ENCODE measurements around the gene UXS1.
"Not testable (repeated sequence)": the region's sequence is repeated elsewhere in the genome, so short reads cannot be mapped to it uniquely, and the experiment has no call there.

UXS1 gene

GRCh38 chr2:106140113-106140512 is 54.0 kb downstream of the UXS1 start:
- DNase-seq (ENCODE audit: low read depth, low spot score) = no peak
- TF ChIP-seq YY1 (IDR thresholded peaks at IDR 0.05; ENCODE audit: insufficient read depth, insufficient read length) (no peak), SUZ12 (IDR thresholded peaks at IDR 0.05; ENCODE audit: extremely low read depth, insufficient read depth, insufficient read length) (no peak), ZNF274 (IDR thresholded peaks at IDR 0.05; ENCODE audit: low read depth, low read length) (no peak)
- no peaks in the 10 kb centered on the region for H3K27me3 ChIP-seq (ENCODE audit: insufficient read depth, insufficient read length)
- peaks cover 5% of the 10 kb centered on the region for H3K4me1 ChIP-seq (ENCODE audit: insufficient read depth, insufficient read length)
- H3K4me3 ChIP-seq (ENCODE audit: insufficient read length, low read depth) = no peak overlapping the region
- H3K9ac ChIP-seq (ENCODE audit: insufficient read length, low read depth) = no peak overlapping the region
- peaks cover 40% of the 10 kb centered on the region for H3K36me3 ChIP-seq (ENCODE audit: insufficient read depth, insufficient read length, low read length)
- H3K9me3 ChIP-seq (ENCODE audit: insufficient read depth, low read length) = no peaks in the 10 kb centered on the region

- H3K27me3 ChIP-seq (ENCODE audit: insufficient read depth, insufficient read length) = no peaks in the 10 kb centered on the region
- peaks cover 4% of the 10 kb centered on the region for H3K4me1 ChIP-seq (ENCODE audit: insufficient read depth, insufficient read length)
- no peaks in the 10 kb centered on the region for H3K9me3 ChIP-seq (ENCODE audit: insufficient read depth, low read length)
- TF ChIP-seq ZNF274 (IDR thresholded peaks at IDR 0.05; ENCODE audit: low read depth, low read length) (no peak), SUZ12 (IDR thresholded peaks at IDR 0.05; ENCODE audit: extremely low read depth, insufficient read depth, insufficient read length) (no peak), YY1 (IDR thresholded peaks at IDR 0.05; ENCODE audit: insufficient read depth, insufficient read length) (no peak)
- no peak overlapping the region for H3K4me3 ChIP-seq (ENCODE audit: insufficient read length, low read depth)
- no peak for DNase-seq (ENCODE audit: low read depth, low spot score)
- peaks cover 33% of the 10 kb centered on the region for H3K36me3 ChIP-seq (ENCODE audit: insufficient read depth, insufficient read length, low read length)
- H3K9ac ChIP-seq (ENCODE audit: insufficient read length, low read depth) = no peak overlapping the region
Measured at GRCh38 chr2:106139238-106139935, 54.7 kb downstream of the UXS1 start.

GRCh38 chr2:106138543-106139237 is 55.4 kb downstream of the UXS1 start:
- no peaks in the 10 kb centered on the region for H3K27me3 ChIP-seq (ENCODE audit: insufficient read depth, insufficient read length)
- H3K4me1 ChIP-seq (ENCODE audit: insufficient read depth, insufficient read length) = peaks cover under 1% of the 10 kb centered on the region
- peaks cover 33% of the 10 kb centered on the region for H3K36me3 ChIP-seq (ENCODE audit: insufficient read depth, insufficient read length, low read length)
- H3K4me3 ChIP-seq (ENCODE audit: insufficient read length, low read depth) = no peak overlapping the region
- no peak overlapping the region for H3K9ac ChIP-seq (ENCODE audit: insufficient read length, low read depth)
- no peak for DNase-seq (ENCODE audit: low read depth, low spot score)
- TF ChIP-seq ZNF274 (IDR thresholded peaks at IDR 0.05; ENCODE audit: low read depth, low read length) (no peak), SUZ12 (IDR thresholded peaks at IDR 0.05; ENCODE audit: extremely low read depth, insufficient read depth, insufficient read length) (no peak), YY1 (IDR thresholded peaks at IDR 0.05; ENCODE audit: insufficient read depth, insufficient read length) (no peak)
- no peaks in the 10 kb centered on the region for H3K9me3 ChIP-seq (ENCODE audit: insufficient read depth, low read length)

- H3K27me3 ChIP-seq (ENCODE audit: insufficient read depth, insufficient read length) = no peaks in the 10 kb centered on the region
- TF ChIP-seq ZNF274 (IDR thresholded peaks at IDR 0.05; ENCODE audit: low read depth, low read length) = no peak
- TF ChIP-seq YY1 (IDR thresholded peaks at IDR 0.05; ENCODE audit: insufficient read depth, insufficient read length) = no peak
- TF ChIP-seq SUZ12 (IDR thresholded peaks at IDR 0.05; ENCODE audit: extremely low read depth, insufficient read depth, insufficient read length) = no peak
Measured at GRCh38 chr2:106137731-106138521, 56.2 kb downstream of the UXS1 start.

GRCh38 chr2:106131192-106131591 is 62.9 kb downstream of the UXS1 start:
- H3K27me3 ChIP-seq (ENCODE audit: insufficient read depth, insufficient read length); H3K4me1 ChIP-seq (ENCODE audit: insufficient read depth, insufficient read length); H3K9ac ChIP-seq (ENCODE audit: insufficient read length, low read depth); H3K4me3 ChIP-seq (ENCODE audit: insufficient read length, low read depth); DNase-seq (ENCODE audit: low read depth, low spot score): not testable (repeated sequence)
- H3K9me3 ChIP-seq (ENCODE audit: insufficient read depth, low read length) = 0 out of 2 replicates have a peak, but pooled peaks cover 10% of the 10 kb centered on the region
- H3K36me3 ChIP-seq (ENCODE audit: insufficient read depth, insufficient read length, low read length) = peaks cover 22% of the 10 kb centered on the region

More at GRCh38 chr2:106137731-106138521, 56.2 kb downstream of the UXS1 start:
- no peaks in the 10 kb centered on the region for H3K4me1 ChIP-seq (ENCODE audit: insufficient read depth, insufficient read length)
- no peaks in the 10 kb centered on the region for H3K9me3 ChIP-seq (ENCODE audit: insufficient read depth, low read length)
- no peak overlapping the region for H3K4me3 ChIP-seq (ENCODE audit: insufficient read length, low read depth)
- peaks cover 33% of the 10 kb centered on the region for H3K36me3 ChIP-seq (ENCODE audit: insufficient read depth, insufficient read length, low read length)
- DNase-seq (ENCODE audit: low read depth, low spot score) = no peak
- H3K9ac ChIP-seq (ENCODE audit: insufficient read length, low read depth) = no peak overlapping the region

GRCh38 chr2:106130251-106130998 is 63.7 kb downstream of the UXS1 start:
- 0 out of 2 replicates have a peak, but pooled peaks cover 10% of the 10 kb centered on the region for H3K9me3 ChIP-seq (ENCODE audit: insufficient read depth, low read length)
- peaks cover 5% of the 10 kb centered on the region for H3K4me1 ChIP-seq (ENCODE audit: insufficient read depth, insufficient read length)
- DNase-seq (ENCODE audit: low read depth, low spot score) = no peak
- no peaks in the 10 kb centered on the region for H3K27me3 ChIP-seq (ENCODE audit: insufficient read depth, insufficient read length)
- peak overlapping the region; percentile 17 for H3K9ac ChIP-seq (ENCODE audit: insufficient read length, low read depth)
- no peak for TF ChIP-seq SUZ12 (IDR thresholded peaks at IDR 0.05; ENCODE audit: extremely low read depth, insufficient read depth, insufficient read length)
- no peak for TF ChIP-seq ZNF274 (IDR thresholded peaks at IDR 0.05; ENCODE audit: low read depth, low read length)
- TF ChIP-seq YY1 (IDR thresholded peaks at IDR 0.05; ENCODE audit: insufficient read depth, insufficient read length) = no peak
- H3K36me3 ChIP-seq (ENCODE audit: insufficient read depth, insufficient read length, low read length) = peaks cover 23% of the 10 kb centered on the region
- H3K4me3 ChIP-seq (ENCODE audit: insufficient read length, low read depth) = no peak overlapping the region

All from NT2/D1 (cell line).